ENCODE measurements around the gene TNC.

TNC gene

GRCh38 chr9:115117999-115118878, at the start of gene TNC:
TNC (minus strand) TSS chr9:115118157; CDS start chr9:115091018, 27,139 bp downstream.
- peak; percentile 29 for DNase-seq (ENCODE audit: low spot score)

- DNase-seq (ENCODE audit: low spot score), result no peak
Observed at GRCh38 chr9:115167175-115167574, 49.2 kb upstream of the TNC start.

DNA sequence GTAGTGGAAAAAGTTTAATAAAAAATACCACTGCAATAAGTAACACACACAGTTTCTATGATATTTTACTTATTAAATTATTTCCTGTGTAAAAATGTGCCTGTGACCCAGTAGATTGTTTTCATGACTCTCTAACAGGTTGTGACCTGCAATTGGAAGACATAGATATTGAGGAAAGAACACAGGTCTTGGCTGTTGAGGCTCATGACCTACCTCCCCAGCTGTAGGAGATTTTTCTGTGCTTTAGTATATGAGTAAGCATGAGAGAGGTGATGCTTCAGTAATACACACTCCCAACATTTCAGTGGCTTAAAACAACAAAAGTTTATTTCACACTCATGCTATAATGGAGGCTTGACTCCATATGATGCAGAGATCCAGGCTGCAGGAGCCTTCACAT, 47.3 kb upstream of the TNC start:
- DNase-seq (ENCODE audit: low spot score), result no peak

DNA sequence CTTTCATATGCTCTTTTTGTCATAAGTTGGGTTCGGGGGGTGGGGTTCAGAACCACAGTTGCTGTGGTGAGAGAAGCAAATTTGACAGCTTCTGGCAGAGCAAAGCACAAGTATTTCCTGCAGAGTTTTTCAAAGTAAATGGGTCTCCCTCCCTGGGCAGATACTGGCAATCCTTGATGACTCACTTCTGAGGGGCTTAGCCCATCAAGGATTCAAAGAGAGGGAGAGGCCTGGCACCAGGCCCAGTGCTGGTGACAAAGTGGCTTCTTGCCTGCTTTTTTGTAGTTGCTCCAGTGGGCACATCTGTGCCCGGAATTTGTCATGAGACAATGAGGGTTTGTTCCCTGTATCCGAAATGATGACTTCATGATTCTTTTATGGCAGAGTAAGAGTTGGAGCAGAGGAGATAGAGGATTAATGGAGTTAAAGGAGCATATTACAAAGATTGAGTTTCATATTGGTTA, 46.6 kb upstream of the TNC start:
- DNase-seq (ENCODE audit: low spot score), result peak; percentile 88

GRCh38 chr9:115162946-115163345, 45.0 kb upstream of the TNC start:
- DNase-seq (ENCODE audit: low spot score), result no peak

DNA sequence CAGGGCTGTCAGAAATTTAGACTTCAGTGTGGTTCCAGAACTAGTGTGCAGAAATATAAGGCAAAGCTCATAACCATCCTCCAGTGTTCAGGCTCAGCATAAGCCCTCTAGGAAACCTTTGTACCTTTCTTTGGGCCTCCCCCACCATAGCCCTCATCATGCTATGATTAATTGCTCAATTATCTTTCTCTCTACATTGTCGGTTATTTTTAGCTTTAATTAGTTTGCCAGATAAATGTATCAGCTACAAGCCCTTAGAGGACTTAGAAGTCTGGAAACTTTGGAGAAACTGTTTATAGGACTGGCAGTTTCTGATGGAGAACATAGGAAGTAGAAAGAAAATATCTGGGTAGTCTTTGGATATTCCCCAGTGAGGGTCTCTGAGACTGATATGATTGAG, 43.5 kb upstream of the TNC start:
- no peak for DNase-seq (ENCODE audit: low spot score)

GRCh38 chr9:115158661-115159481, 40.9 kb upstream of the TNC start:
- DNase-seq (ENCODE audit: low spot score), result no peak

- peak; percentile 81 for DNase-seq (ENCODE audit: low spot score)
Observed at GRCh38 chr9:115157245-115157674, 39.3 kb upstream of the TNC start.

GRCh38 chr9:115155037-115155436, 37.1 kb upstream of the TNC start:
- no peak for DNase-seq (ENCODE audit: low spot score)

- no peak for DNase-seq (ENCODE audit: low spot score)
Observed at GRCh38 chr9:115154617-115155016, 36.7 kb upstream of the TNC start.

DNA sequence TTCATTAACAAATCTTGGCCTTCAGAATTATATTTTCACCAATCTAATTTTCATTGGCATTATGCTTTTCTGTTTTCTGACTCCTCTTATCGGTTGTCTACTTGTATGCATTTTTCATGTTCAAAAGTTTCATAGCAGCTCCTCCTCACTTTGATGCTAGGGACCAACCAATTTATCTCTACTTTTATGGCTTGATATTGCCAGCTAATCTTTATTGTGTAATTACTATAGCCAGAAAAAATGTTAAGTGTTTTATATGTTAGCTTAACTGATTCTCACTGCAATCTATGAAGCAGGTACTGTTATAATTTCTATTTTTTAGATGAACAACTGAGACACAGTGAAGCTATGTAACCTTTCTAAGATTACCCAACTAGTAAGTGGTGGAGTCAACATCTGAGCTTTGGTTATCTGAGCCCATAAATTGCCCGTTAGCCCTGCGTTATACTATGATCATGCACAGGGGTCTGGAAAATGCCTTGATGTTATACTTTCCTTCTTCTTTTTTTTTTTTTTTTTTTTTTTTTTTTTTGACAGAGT, 34.4 kb upstream of the TNC start:
- DNase-seq (ENCODE audit: low spot score), result no peak

DNA sequence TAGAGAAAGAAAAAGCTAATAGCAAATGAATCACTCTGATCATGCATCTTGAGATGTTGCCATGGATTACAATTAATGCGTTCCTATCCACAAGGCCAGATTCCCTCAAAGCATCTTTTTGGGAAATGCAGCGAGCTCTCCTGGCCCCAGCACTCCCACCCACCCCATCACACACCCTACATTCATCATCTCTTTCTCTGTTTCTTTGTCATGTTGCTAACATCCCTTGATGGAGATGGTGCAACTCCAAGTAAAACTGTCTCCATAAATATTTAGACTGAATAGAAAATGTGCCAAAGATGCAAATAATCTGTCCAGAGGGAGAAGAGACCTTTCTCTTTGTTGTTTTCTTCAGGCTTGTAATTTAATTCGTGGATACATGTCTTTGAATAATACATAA, 30.8 kb upstream of the TNC start:
- DNase-seq (ENCODE audit: low spot score), result no peak

- DNase-seq (ENCODE audit: low spot score), result peak; percentile 10
Observed at GRCh38 chr9:115146581-115147021, 28.6 kb upstream of the TNC start.

- DNase-seq (ENCODE audit: low spot score), result no peak
Observed at GRCh38 chr9:115144706-115145105, 26.7 kb upstream of the TNC start.

GRCh38 chr9:115143689-115144088, 25.7 kb upstream of the TNC start:
- DNase-seq (ENCODE audit: low spot score), result no peak

DNA sequence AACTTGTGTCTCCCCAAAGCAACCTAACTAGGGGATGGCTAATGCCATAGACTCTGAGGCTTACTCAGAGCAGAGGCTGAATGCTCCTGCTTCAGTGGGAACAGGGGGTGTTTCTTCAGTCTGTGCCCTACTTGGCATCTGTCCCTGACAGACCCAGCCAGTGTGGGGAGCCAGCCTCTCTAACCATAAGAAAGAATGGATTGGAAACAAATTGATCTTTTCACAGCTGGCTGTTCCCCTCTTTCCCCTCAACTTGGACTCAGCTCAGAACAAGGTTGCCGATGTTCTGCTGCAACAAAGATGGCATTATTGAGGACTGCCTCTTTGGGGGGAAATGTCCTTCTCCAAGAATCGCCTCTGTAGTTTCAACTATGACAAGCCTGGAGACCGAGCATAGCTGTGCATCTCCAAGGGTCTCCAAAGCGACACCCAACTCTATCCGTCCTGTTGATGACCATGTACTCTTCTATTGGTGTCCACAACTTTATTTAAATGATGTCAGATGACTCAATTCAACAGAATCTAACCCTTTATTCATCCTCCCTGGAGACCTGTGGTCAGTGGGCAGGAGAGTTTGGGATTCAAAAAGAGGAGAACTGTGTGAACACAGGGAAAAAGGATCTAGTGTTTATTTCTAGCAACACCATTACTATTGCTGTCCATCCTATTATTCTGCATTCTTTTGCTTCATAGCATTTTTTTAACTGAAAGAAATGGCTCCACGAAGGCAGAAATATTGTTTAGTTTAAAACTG, 24.7 kb upstream of the TNC start:
- no peak for DNase-seq (ENCODE audit: low spot score)

GRCh38 chr9:115142090-115142489, 24.1 kb upstream of the TNC start:
- no peak for DNase-seq (ENCODE audit: low spot score)

GRCh38 chr9:115141612-115142011, 23.7 kb upstream of the TNC start:
- no peak for DNase-seq (ENCODE audit: low spot score)

GRCh38 chr9:115138151-115138550, 20.2 kb upstream of the TNC start:
- DNase-seq (ENCODE audit: low spot score), result no peak

GRCh38 chr9:115137526-115137925, 19.6 kb upstream of the TNC start:
- DNase-seq (ENCODE audit: low spot score), result no peak

DNA sequence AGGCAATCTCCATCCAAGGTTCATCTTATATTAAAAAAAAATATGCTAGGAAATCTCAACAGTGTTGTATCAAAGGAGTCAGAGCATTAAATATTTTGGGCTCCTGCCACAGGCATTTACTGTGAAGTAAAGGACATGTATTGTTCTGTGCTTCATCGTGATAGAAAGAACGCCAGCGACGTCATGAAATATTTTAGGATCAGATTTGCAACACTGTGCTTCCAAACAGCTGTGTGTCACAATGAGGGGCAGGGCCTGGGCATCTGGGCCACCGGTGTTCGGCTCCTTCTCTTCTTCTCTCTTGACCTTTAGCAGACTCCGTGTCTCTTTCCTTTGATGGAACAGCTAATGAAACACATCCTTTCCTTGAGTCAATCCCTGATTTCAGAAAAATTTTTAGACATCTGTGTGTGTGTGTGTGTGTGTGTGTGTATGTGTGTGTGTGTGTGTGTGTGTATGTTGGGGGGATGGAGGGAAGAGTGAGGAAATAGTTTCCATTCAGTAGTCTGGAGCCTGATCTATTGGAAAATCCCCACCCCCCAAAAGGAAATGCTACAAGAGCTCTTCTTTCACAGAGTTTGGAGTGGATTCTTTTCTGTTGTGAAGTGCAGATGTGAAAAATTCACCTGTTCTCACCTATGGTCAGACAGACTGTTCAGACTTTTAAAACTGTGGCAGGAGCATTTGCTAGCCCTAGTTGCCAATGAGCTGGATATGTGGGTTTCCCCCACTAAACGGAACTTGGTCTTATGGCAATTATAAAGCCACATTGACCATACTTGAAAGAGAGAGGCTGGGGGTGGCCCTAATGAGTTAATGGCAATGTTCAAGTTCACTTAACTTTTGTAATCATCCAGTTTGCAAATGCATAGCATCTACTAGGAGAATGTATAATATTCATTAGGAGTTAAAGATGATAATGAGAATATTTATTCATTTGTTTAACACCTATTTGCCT, 18.1 kb upstream of the TNC start:
- no peak for DNase-seq (ENCODE audit: low spot score)
